ENCODE data around the gene RABGGTA. TPM values are rescaled to one million over a fixed set of nuclear protein-coding genes. Genes with fewer than 3 reads are reported as not detected.

RABGGTA gene
- total and polyA plus RNA-seq, 8 donors = 20.2 to 53.3 (median 26.3) TPM

GRCh38 chr14:24260026-24260779, 11.2 kb downstream of the RABGGTA start:
- no peak for TF ChIP-seq CTCF (IDR thresholded peaks at IDR 0.05)
- intact Hi-C loops (cut with DNase I) = no loop called here
- H3K4me1 ChIP-seq = no peaks in the 10 kb centered on the region
- H3K27me3 ChIP-seq = no peaks in the 10 kb centered on the region
- no peak overlapping the region for H3K4me3 ChIP-seq
- H3K9me3 ChIP-seq = no peaks in the 10 kb centered on the region
- DNase-seq (no peak), ATAC-seq (peak; percentile 25)
- H3K27ac ChIP-seq = no peak overlapping the region
- peaks cover 0 to 14% of the 10 kb centered on the region in 2 donors for H3K36me3 ChIP-seq

- H3K27ac ChIP-seq = no peak overlapping the region
- H3K9me3 ChIP-seq = no peaks in the 10 kb centered on the region
- H3K4me3 ChIP-seq = no peak overlapping the region
- H3K27me3 ChIP-seq = no peaks in the 10 kb centered on the region
- peak in 2 of 4 donors; percentile 36 to 57 for DNase-seq
- no peak for TF ChIP-seq CTCF (IDR thresholded peaks at IDR 0.05)
- H3K36me3 ChIP-seq = peaks cover 0 to 17% of the 10 kb centered on the region in 2 donors
- intact Hi-C loops (cut with DNase I) = no loop called here
- no peaks in the 10 kb centered on the region for H3K4me1 ChIP-seq
- peak; percentile 68 for ATAC-seq
Observed at GRCh38 chr14:24259282-24260025, 11.9 kb downstream of the RABGGTA start.

GRCh38 chr14:24258548-24259265, 12.7 kb downstream of the RABGGTA start:
- H3K9me3 ChIP-seq = no peaks in the 10 kb centered on the region
- H3K4me1 ChIP-seq = no peaks in the 10 kb centered on the region
- H3K4me3 ChIP-seq = no peak overlapping the region
- H3K27ac ChIP-seq = no peak overlapping the region
- ATAC-seq (no peak), DNase-seq (no peak)
- intact Hi-C loops (cut with DNase I) = no loop called here
- no peak for TF ChIP-seq CTCF (IDR thresholded peaks at IDR 0.05)
- peaks cover 0 to 25% of the 10 kb centered on the region in 2 donors for H3K36me3 ChIP-seq
- H3K27me3 ChIP-seq = no peaks in the 10 kb centered on the region

- TF ChIP-seq CTCF (IDR thresholded peaks at IDR 0.05) = no peak
- ATAC-seq (no peak), DNase-seq (peak in 1 of 4 donors; percentile 12)
- Histone ChIP-seq H3K4me1 (no peaks in the 10 kb centered on the region), H3K4me3 (no peak overlapping the region), H3K9me3 (no peaks in the 10 kb centered on the region), H3K27me3 (no peaks in the 10 kb centered on the region), H3K27ac (no peak overlapping the region), H3K36me3 (peaks cover 0 to 25% of the 10 kb centered on the region in 2 donors)
- intact Hi-C loops (cut with DNase I) = no loop called here
Observed at GRCh38 chr14:24258119-24258518, 13.3 kb downstream of the RABGGTA start.

- TF ChIP-seq CTCF (IDR thresholded peaks at IDR 0.05) = no peak
- Histone ChIP-seq H3K9me3 (no peaks in the 10 kb centered on the region), H3K4me1 (no peaks in the 10 kb centered on the region), H3K27ac (no peak overlapping the region), H3K27me3 (no peaks in the 10 kb centered on the region), H3K36me3 (peaks cover 0 to 25% of the 10 kb centered on the region in 2 donors), H3K4me3 (no peak overlapping the region)
- ATAC-seq (no peak), DNase-seq (peak in 1 of 4 donors; percentile 25)
- intact Hi-C loops (cut with DNase I) = no loop called here
Observed at GRCh38 chr14:24256960-24257359, 14.4 kb downstream of the RABGGTA start.
